ENCODE data around the gene SLC35C1. TPM values are rescaled to one million over a fixed set of nuclear protein-coding genes. Genes with fewer than 3 reads are reported as not detected.

Gene SLC35C1
- total RNA-seq, 3 donors from 2014 or later = 26.6 to 47.8 (median 35.6) TPM

- intact Hi-C loops (cut with DNase I, micrococcal nuclease) = no loop called here
- DNase-seq (no peak), ATAC-seq (no peak)
- Histone ChIP-seq H3K4me3 (no peak overlapping the region), H3K36me3 (ENCODE audit: low read depth) (no peaks in the 10 kb centered on the region), H3K4me1 (ENCODE audit: low read depth) (peaks cover 26% of the 10 kb centered on the region), H3K9me3 (no peaks in the 10 kb centered on the region)
- TF ChIP-seq CTCF (IDR thresholded peaks at IDR 0.05) = no peak
These were observed 4.8 kb downstream of the SLC35C1 start for GRCh38 chr11:45809456-45810395.

GRCh38 chr11:45810431-45811108 is 5.6 kb downstream of the SLC35C1 start:
- no peaks in the 10 kb centered on the region for H3K9me3 ChIP-seq
- TF ChIP-seq CTCF (IDR thresholded peaks at IDR 0.05) = no peak
- no peak for DNase-seq
- no peak overlapping the region for H3K4me3 ChIP-seq
- H3K36me3 ChIP-seq (ENCODE audit: low read depth) = no peaks in the 10 kb centered on the region
- ATAC-seq = no peak
- H3K4me1 ChIP-seq (ENCODE audit: low read depth) = peaks cover 26% of the 10 kb centered on the region
- intact Hi-C loops (cut with DNase I, micrococcal nuclease) = no loop called here

GRCh38 chr11:45811109-45811435 is 6.1 kb downstream of the SLC35C1 start:
- ATAC-seq (no peak), DNase-seq (no peak)
- Histone ChIP-seq H3K4me3 (no peak overlapping the region), H3K36me3 (ENCODE audit: low read depth) (no peaks in the 10 kb centered on the region), H3K9me3 (no peaks in the 10 kb centered on the region), H3K4me1 (ENCODE audit: low read depth) (peaks cover 21% of the 10 kb centered on the region)
- intact Hi-C loops (cut with DNase I, micrococcal nuclease) = no loop called here
- TF ChIP-seq CTCF (IDR thresholded peaks at IDR 0.05) = no peak

- no peak overlapping the region for H3K4me3 ChIP-seq
- no peaks in the 10 kb centered on the region for H3K9me3 ChIP-seq
- DNase-seq (no peak), ATAC-seq (no peak)
- H3K4me1 ChIP-seq (ENCODE audit: low read depth) = peaks cover 14% of the 10 kb centered on the region
- intact Hi-C loops (cut with DNase I, micrococcal nuclease) = no loop called here
- no peaks in the 10 kb centered on the region for H3K36me3 ChIP-seq (ENCODE audit: low read depth)
- TF ChIP-seq CTCF (IDR thresholded peaks at IDR 0.05) = no peak
These were observed 6.8 kb downstream of the SLC35C1 start for GRCh38 chr11:45811571-45812290.

GRCh38 chr11:45812581-45813548 is 7.9 kb downstream of the SLC35C1 start:
- DNase-seq (no peak), ATAC-seq (peak; percentile 16)
- Histone ChIP-seq H3K4me1 (ENCODE audit: low read depth) (peaks cover 3% of the 10 kb centered on the region), H3K4me3 (no peak overlapping the region), H3K9me3 (no peaks in the 10 kb centered on the region), H3K36me3 (ENCODE audit: low read depth) (no peaks in the 10 kb centered on the region)
- TF ChIP-seq CTCF (IDR thresholded peaks at IDR 0.05) = no peak
- intact Hi-C loops (cut with DNase I, micrococcal nuclease) = no loop called here

Measured in mucosa of descending colon (tissue), 3 donors.